ENCODE data around the gene KAT6B. TPM values are rescaled to one million over a fixed set of nuclear protein-coding genes. Genes with fewer than 3 reads are reported as not detected.

KAT6B gene
- total RNA-seq, 2 experiments from 2014 or later: 22.8 to 24.8 TPM

DNA sequence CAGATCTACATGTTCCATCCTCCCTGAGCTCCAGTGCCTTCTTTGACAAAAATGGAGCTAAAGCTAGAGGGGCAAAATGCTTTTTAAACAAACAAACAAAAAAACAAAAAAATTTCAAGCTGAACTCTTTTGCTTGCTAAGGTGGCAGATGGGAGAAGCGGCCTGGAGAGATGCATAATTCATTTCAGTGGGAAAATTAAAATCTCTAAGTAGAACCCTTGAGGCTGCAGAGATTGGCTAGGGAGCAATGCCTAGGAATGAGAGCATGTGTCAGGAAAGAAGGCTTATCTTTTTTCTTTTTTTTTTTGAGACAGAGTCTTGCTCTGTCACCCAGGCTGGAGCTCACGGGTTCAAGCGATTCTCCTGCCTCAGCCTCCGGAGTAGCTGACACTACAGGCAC lies 238.7 kb downstream of the KAT6B start:
- H3K27ac Mint-ChIP-seq: no peak overlapping the region
- intact Hi-C loops (cut with micrococcal nuclease): no loop called here
- H3K9me3 Mint-ChIP-seq: no peaks in the 10 kb centered on the region
- ChIA-PET POLR2A (no interaction called here), CTCF (interaction anchor here (1.1 kb wide), 1 partner anchor 14 kb away, joined by 3 read pairs; no protein-coding TSS in a partner anchor)
- DNase-seq: no peak
- ATAC-seq: no peak
- no peaks in the 10 kb centered on the region for H3K4me1 Mint-ChIP-seq (ENCODE audit: low read depth)
- H3K36me3 Mint-ChIP-seq (ENCODE audit: low read depth): no peaks in the 10 kb centered on the region
- no peaks in the 10 kb centered on the region for H3K27me3 Mint-ChIP-seq
- no peak overlapping the region for H3K4me3 Mint-ChIP-seq
- TF ChIP-seq, protein P1, sequence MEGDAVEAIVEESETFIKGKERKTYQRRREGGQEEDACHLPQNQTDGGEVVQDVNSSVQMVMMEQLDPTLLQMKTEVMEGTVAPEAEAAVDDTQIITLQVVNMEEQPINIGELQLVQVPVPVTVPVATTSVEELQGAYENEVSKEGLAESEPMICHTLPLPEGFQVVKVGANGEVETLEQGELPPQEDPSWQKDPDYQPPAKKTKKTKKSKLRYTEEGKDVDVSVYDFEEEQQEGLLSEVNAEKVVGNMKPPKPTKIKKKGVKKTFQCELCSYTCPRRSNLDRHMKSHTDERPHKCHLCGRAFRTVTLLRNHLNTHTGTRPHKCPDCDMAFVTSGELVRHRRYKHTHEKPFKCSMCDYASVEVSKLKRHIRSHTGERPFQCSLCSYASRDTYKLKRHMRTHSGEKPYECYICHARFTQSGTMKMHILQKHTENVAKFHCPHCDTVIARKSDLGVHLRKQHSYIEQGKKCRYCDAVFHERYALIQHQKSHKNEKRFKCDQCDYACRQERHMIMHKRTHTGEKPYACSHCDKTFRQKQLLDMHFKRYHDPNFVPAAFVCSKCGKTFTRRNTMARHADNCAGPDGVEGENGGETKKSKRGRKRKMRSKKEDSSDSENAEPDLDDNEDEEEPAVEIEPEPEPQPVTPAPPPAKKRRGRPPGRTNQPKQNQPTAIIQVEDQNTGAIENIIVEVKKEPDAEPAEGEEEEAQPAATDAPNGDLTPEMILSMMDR (IDR thresholded peaks at IDR 0.05): no peak

DNA sequence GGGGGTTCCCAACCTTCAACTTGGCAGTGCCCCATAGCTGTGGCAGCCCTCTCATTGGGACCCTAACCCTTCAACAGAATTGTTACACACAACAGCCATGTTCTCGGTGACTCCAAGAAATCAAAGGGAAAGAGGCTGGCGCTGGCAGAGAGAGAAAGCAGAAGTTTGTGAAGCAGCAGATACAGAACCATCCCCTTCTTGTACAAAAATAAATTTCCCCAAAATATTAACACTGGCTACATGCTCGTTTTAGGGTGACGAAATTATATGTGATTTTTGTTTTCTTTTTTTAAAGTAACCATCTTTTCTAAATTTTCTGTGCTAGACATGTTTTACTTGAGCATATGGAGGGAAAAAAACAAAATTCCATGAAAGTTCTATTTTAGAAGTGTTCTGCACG lies 239.9 kb downstream of the KAT6B start:
- TF ChIP-seq, protein P1 (IDR thresholded peaks at IDR 0.05): no peak
- CTCF ChIA-PET: no interaction called here

DNA sequence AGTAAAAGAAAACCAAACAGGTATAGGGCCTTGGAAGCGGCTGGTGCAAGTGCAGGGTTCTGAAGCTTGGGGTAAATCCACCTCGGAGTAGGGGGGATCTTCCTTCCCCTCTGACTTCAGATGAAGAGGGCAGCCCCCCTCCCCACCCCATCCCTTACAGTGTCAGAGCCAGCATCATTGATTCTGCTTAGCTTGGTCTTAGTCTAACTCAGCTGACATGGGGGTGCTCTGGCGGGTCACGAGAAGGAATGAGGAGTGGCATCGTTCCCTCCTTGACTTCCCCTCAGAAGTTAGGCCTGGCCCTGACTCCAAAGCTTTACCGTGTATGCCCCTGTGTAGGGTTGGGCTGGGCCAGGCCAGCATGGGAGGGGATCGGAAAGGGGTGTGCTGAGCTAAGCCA lies 240.9 kb downstream of the KAT6B start:
- peaks cover 5% of the 10 kb centered on the region for H3K4me1 Mint-ChIP-seq (ENCODE audit: low read depth)
- no peaks in the 10 kb centered on the region for H3K27me3 Mint-ChIP-seq
- ChIA-PET POLR2A (no interaction called here), CTCF (interaction anchor here (1.2 to 1.3 kb wide), 2 partner anchors 32 to 167 kb away, joined by 3 to 4 read pairs; a partner anchor contains a TSS)
- no peaks in the 10 kb centered on the region for H3K36me3 Mint-ChIP-seq (ENCODE audit: low read depth)
- ATAC-seq (no peak), DNase-seq (no peak)
- intact Hi-C loops (cut with micrococcal nuclease): no loop called here
- no peak overlapping the region for H3K4me3 Mint-ChIP-seq
- TF ChIP-seq, protein P1 (IDR thresholded peaks at IDR 0.05): no peak
- no peak overlapping the region for H3K27ac Mint-ChIP-seq
- no peaks in the 10 kb centered on the region for H3K9me3 Mint-ChIP-seq

More for the DNA sequence above, 239.9 kb downstream of the KAT6B start:
- H3K27me3 Mint-ChIP-seq: no peaks in the 10 kb centered on the region
- H3K4me1 Mint-ChIP-seq (ENCODE audit: low read depth): peaks cover 5% of the 10 kb centered on the region
- ATAC-seq: no peak
- DNase-seq: no peak
- no peaks in the 10 kb centered on the region for H3K9me3 Mint-ChIP-seq
- H3K4me3 Mint-ChIP-seq: no peak overlapping the region
- H3K27ac Mint-ChIP-seq: no peak overlapping the region
- H3K36me3 Mint-ChIP-seq (ENCODE audit: low read depth): no peaks in the 10 kb centered on the region
- intact Hi-C loops (cut with micrococcal nuclease): no loop called here
- POLR2A ChIA-PET: interaction anchor here (0.6 kb wide), 1 partner anchor 10 kb away, joined by 3 read pairs; no protein-coding TSS in a partner anchor

DNA sequence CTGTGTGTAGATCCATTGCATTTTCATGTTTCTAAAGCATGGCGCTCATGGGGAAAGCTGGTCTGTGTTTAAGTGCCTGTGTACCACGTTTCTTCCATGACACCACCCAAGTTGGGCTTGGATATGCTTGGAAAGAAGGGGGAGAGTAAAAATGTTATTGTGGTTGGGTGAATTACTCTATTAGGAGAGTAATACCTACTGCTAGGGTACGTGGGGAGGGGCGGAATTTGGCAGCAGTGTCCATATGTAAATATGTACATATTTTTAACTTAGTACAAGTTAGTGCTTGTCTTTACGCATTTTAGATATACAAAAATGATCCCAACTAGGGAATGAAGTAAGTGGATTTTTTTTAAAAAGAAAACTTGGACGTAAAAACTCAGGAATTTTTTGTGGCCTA lies 242.1 kb downstream of the KAT6B start:
- no peak for DNase-seq
- H3K4me3 Mint-ChIP-seq: no peak overlapping the region
- no peak for ATAC-seq
- H3K36me3 Mint-ChIP-seq (ENCODE audit: low read depth): no peaks in the 10 kb centered on the region
- no peak overlapping the region for H3K27ac Mint-ChIP-seq
- peaks cover 5% of the 10 kb centered on the region for H3K4me1 Mint-ChIP-seq (ENCODE audit: low read depth)
- TF ChIP-seq, protein P1 (IDR thresholded peaks at IDR 0.05): no peak
- intact Hi-C loops (cut with micrococcal nuclease): no loop called here
- ChIA-PET CTCF (no interaction called here), POLR2A (no interaction called here)
- no peaks in the 10 kb centered on the region for H3K9me3 Mint-ChIP-seq
- no peaks in the 10 kb centered on the region for H3K27me3 Mint-ChIP-seq

DNA sequence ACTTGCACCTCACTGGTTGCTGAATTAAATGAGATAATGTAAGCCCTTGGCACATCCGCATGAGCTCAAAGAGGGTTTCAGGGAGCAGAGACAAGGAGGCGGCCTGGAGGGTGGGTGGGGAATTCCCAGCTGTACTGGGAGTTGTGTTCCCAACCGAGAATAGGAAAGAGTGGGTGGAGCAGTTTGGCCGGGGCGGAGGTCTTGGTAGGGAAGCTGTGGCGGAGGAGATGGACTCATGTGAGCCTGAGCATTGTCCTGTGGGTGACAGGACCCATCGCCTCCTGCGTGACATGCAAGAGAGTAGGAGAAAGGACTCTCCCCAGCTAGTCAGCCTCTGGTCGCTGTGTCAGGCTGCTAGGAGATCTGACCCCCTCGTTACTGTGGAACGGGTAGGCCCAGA lies 244.1 kb downstream of the KAT6B start:
- Mint-ChIP-seq H3K9me3 (no peaks in the 10 kb centered on the region), H3K27me3 (no peaks in the 10 kb centered on the region), H3K27ac (no peak overlapping the region), H3K36me3 (ENCODE audit: low read depth) (no peaks in the 10 kb centered on the region), H3K4me3 (no peak overlapping the region), H3K4me1 (ENCODE audit: low read depth) (peaks cover 16% of the 10 kb centered on the region)
- ChIA-PET POLR2A (no interaction called here), CTCF (no interaction called here)
- TF ChIP-seq, protein P1 (IDR thresholded peaks at IDR 0.05): no peak
- no peak for DNase-seq
- no peak for ATAC-seq
- intact Hi-C loops (cut with micrococcal nuclease): no loop called here

All from activated CD8-positive, alpha-beta T cell treated with anti-CD3 and anti-CD28 coated beads for 36 hours (primary cell).